NCI-H345 treated with DMSO at 0.1 percent for 48 hours (cell line): ENCODE results near the gene FHL5.
"Not testable (repeated sequence)": the region's sequence is repeated elsewhere in the genome, so short reads cannot be mapped to it uniquely, and the experiment has no call there.

Experiments
- DNase-seq: peaks from one replicate; lab custom pipeline; 2025; ENCODE audit not compliant: unreplicated experiment; lab: John Stamatoyannopoulos, UW

FHL5 gene

GRCh38 chr6:96562886-96563285 lies at the start of gene FHL5:
FHL5 (plus strand) TSS chr6:96563128; CDS start chr6:96603614, 40,486 bp downstream.
- DNase-seq, result no peak

GRCh38 chr6:96520171-96521115 lies 42.5 kb upstream of the FHL5 start:
- DNase-seq, result no peak

GRCh38 chr6:96521306-96521643 lies 41.7 kb upstream of the FHL5 start:
- DNase-seq, result peak; percentile 75

GRCh38 chr6:96521644-96522464 lies 41.1 kb upstream of the FHL5 start, which contains the start of gene UFL1:
UFL1 (plus strand) TSS chr6:96521806; CDS start chr6:96521874, 68 bp downstream.
- DNase-seq, result peak; percentile 91

GRCh38 chr6:96522465-96523009 lies 40.4 kb upstream of the FHL5 start:
- DNase-seq, result peak; percentile 24

GRCh38 chr6:96528193-96528592 lies 34.7 kb upstream of the FHL5 start:
- no peak for DNase-seq

GRCh38 chr6:96532399-96532798 lies 30.5 kb upstream of the FHL5 start:
- DNase-seq, result no peak

GRCh38 chr6:96537726-96538125 lies 25.2 kb upstream of the FHL5 start:
- no peak for DNase-seq

- peak; percentile 27 for DNase-seq
Observed at GRCh38 chr6:96542702-96543101, 20.2 kb upstream of the FHL5 start.

- no peak for DNase-seq
Observed at GRCh38 chr6:96545882-96546281, 17.0 kb upstream of the FHL5 start.

GRCh38 chr6:96547654-96548053 lies 15.3 kb upstream of the FHL5 start:
- no peak for DNase-seq

GRCh38 chr6:96554558-96554957 lies 8.4 kb upstream of the FHL5 start:
- no peak for DNase-seq

- not testable (repeated sequence) for DNase-seq
Observed at GRCh38 chr6:96559740-96560139, 3.2 kb upstream of the FHL5 start.

- DNase-seq, result no peak
Observed at GRCh38 chr6:96563853-96564252, 925 bp downstream of the FHL5 start.

GRCh38 chr6:96570053-96570452 lies 7.1 kb downstream of the FHL5 start:
- DNase-seq, result no peak

GRCh38 chr6:96571551-96571950 lies 8.6 kb downstream of the FHL5 start:
- no peak for DNase-seq

GRCh38 chr6:96575359-96575758 lies 12.4 kb downstream of the FHL5 start:
- no peak for DNase-seq

- no peak for DNase-seq
Observed at GRCh38 chr6:96576221-96576620, 13.3 kb downstream of the FHL5 start.

GRCh38 chr6:96582021-96582420 lies 19.1 kb downstream of the FHL5 start:
- DNase-seq, result no peak

GRCh38 chr6:96582436-96582835 lies 19.5 kb downstream of the FHL5 start:
- no peak for DNase-seq

GRCh38 chr6:96604420-96604819 lies 41.5 kb downstream of the FHL5 start:
- DNase-seq, result peak; percentile 72

- DNase-seq, result no peak
Observed at GRCh38 chr6:96608074-96608473, 45.1 kb downstream of the FHL5 start.
